ENCODE measurements around the gene MPO.

Gene MPO

GRCh38 chr17:58238147-58238634, 42.5 kb downstream of the MPO start, which contains the start of gene LPO:
TSS of gene LPO (plus strand) at chr17:58238584. CDS start at chr17:58242980, 4,396 bp downstream.
- TF ChIP-seq CTCF (IDR thresholded peaks at IDR 0.05; ENCODE audit: low read depth, low read length) = no peak
- Histone ChIP-seq H3K4me3 (ENCODE audit: low read depth, low read length) (no peak within 1 kb of the TSS), H3K36me3 (no peaks in the 10 kb centered on the region; the same call in 1 of the 2 replicates), H3K4me1 (no peaks in the 10 kb centered on the region), H3K9me3 (no peaks in the 10 kb centered on the region), H3K27me3 (peaks cover 94% of the 10 kb centered on the region)
- no peak for DNase-seq

DNA sequence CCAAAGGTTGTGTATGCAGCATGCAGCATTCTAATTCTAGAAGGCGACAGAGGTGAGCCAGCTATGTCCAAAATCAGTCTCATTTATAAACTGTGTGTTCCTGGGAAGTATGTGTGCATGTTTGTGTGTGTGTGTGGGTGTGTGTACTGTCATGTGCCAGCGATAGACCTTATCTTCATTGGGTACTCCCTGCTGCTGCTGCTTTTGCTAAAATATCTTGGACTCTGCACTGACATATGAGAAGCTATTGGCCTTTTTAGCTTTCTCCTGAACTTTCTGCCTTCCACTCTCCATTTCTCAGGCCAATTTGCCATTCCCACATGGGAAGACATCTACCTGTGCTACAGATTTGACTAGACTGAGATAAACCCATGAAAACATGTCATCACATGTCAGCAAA, 44.3 kb downstream of the MPO start:
- Histone ChIP-seq H3K27me3 (peaks cover 94% of the 10 kb centered on the region), H3K36me3 (no peaks in the 10 kb centered on the region; the same call in 1 of the 2 replicates), H3K4me1 (no peaks in the 10 kb centered on the region), H3K9me3 (no peaks in the 10 kb centered on the region), H3K4me3 (ENCODE audit: low read depth, low read length) (no peak overlapping the region)
- no peak for DNase-seq
- TF ChIP-seq CTCF (IDR thresholded peaks at IDR 0.05; ENCODE audit: low read depth, low read length) = no peak

DNA sequence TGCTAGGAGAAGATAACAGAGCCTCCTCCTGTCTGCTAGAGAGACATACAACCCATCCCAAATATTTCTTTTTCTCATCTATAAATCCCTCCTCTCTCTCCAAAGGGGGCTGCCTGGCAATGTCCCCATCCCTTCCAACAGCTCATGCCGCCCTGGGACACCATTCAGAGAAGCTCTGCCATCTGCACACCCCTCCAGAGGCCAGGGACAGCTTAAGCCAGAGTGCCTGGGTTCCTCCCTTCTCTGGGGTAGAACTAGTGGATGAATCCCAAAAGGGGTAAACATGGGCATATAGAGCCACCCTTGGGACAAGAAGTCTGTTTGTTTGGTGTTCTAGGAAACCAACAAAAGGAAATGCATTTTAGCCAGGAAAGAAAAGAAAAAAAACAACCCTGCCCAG, 44.9 kb downstream of the MPO start:
- H3K27me3 ChIP-seq = peaks cover 90% of the 10 kb centered on the region
- no peaks in the 10 kb centered on the region for H3K9me3 ChIP-seq
- no peak for DNase-seq
- no peaks in the 10 kb centered on the region; the same call in 1 of the 2 replicates for H3K36me3 ChIP-seq
- no peaks in the 10 kb centered on the region for H3K4me1 ChIP-seq
- TF ChIP-seq CTCF (IDR thresholded peaks at IDR 0.05; ENCODE audit: low read depth, low read length) = no peak
- H3K4me3 ChIP-seq (ENCODE audit: low read depth, low read length) = no peak overlapping the region

DNA sequence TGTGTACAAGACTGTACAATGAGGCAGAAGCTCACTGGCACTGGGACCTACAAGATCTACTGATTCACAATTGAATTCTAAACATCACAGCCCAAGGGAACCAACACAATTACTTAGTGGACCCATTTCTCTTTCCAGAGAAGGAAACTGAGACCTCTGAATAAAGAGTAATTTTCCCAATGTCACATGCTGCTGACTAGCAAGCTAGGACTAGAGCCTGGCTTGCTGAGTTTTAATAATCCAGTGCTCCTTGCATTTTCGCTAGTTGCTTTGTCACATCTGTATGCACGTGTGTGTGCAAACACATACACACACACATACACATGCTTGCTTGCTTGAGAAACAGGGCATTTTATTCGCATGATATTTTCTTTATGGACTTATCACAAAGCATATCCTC, 46.2 kb downstream of the MPO start:
- Histone ChIP-seq H3K4me3 (ENCODE audit: low read depth, low read length) (no peak overlapping the region), H3K27me3 (peaks cover 77% of the 10 kb centered on the region), H3K4me1 (no peaks in the 10 kb centered on the region), H3K9me3 (no peaks in the 10 kb centered on the region), H3K36me3 (no peaks in the 10 kb centered on the region; the same call in 1 of the 2 replicates)
- no peak for TF ChIP-seq CTCF (IDR thresholded peaks at IDR 0.05; ENCODE audit: low read depth, low read length)
- DNase-seq = no peak

DNA sequence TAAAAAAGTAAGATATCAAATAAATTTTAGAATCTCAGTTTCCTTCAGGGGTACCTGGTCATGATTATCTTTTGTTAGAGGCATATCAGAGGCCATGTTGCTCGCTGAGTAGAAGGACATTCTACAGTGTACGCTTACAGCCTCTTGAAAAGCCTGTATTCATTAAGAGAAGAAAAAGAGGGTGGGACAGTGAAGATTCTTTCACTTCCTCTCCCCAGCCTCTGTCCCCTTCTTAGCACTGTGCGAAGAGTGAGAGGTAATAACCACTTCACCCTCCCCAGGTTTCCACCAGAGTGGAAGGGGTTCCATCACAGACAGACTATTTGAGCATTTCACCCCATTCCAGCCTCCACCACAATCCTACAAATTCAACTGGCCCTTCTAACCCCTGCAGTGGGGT, 47.2 kb downstream of the MPO start:
- Histone ChIP-seq H3K4me3 (ENCODE audit: low read depth, low read length) (no peak overlapping the region), H3K27me3 (peaks cover 71% of the 10 kb centered on the region), H3K36me3 (no peaks in the 10 kb centered on the region; the same call in 1 of the 2 replicates), H3K9me3 (no peaks in the 10 kb centered on the region), H3K4me1 (no peaks in the 10 kb centered on the region)
- no peak for DNase-seq
- TF ChIP-seq CTCF (IDR thresholded peaks at IDR 0.05; ENCODE audit: low read depth, low read length) = no peak

DNA sequence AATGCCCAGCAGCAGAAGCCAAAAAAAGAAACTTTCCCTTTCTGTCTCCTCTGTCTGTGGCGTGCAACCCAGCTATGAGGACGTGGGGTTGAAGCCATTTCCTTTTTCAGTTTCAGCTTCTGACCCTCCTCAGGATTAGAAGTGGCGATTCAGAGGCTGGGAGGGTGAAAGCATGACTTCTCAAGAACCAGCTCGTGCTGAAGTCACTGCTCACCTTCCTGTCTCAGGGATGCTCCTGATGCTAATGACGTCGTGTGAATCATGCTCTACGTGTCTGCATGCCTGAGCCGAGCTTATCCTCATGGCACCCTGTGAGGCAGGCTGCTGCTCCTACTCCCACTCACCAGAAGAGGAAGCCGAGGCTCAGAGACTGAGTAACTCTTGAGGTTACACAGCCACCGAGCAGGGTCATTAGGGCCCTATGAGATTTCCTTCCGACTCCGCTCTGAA, 48.0 kb downstream of the MPO start:
- H3K4me1 ChIP-seq = no peaks in the 10 kb centered on the region
- DNase-seq = no peak
- no peak for TF ChIP-seq CTCF (IDR thresholded peaks at IDR 0.05; ENCODE audit: low read depth, low read length)
- H3K4me3 ChIP-seq (ENCODE audit: low read depth, low read length) = no peak overlapping the region
- H3K9me3 ChIP-seq = no peaks in the 10 kb centered on the region
- H3K36me3 ChIP-seq = no peaks in the 10 kb centered on the region; the same call in 1 of the 2 replicates
- peaks cover 63% of the 10 kb centered on the region for H3K27me3 ChIP-seq

Data from BE2C (cell line).